Endothelial cell of hepatic sinusoid (primary cell): ENCODE data around the gene MEGF6.

Source experiments
- in situ Hi-C: cut with HindIII; loops from 2 replicates; pipeline ENCODE4 v1.10.0; 2017; ENCODE audit warnings: low sequenced_read_pairs

The MEGF6 gene

GRCh38 chr1:3544040-3544977, 67.0 kb downstream of the MEGF6 start:
- in situ Hi-C loops: no loop called here

- in situ Hi-C loops: no loop called here
Measured at GRCh38 chr1:3543076-3544039, 68.0 kb downstream of the MEGF6 start.

DNA sequence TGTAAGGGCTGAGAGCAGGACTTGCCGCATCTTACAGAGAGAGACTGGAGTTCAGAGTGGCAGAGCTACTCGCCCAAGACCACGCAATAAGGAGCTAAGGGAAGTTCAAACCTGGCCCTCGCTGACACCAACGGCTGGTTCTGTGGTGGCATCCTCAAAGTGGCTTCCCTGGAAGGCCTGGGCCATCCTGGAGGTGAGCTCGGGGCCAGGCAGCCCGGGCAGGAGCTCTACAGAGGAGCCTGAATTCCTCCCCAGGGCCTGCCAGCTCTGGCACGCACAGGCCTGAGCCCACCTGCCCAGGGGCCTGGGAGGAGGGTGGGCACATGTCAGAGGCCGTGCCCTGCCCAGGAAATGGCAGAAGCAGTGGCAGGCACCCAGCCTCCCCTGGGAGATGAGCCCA, 68.6 kb downstream of the MEGF6 start:
- in situ Hi-C loops: no loop called here

- in situ Hi-C loops: no loop called here
Measured at GRCh38 chr1:3541936-3542335, 69.4 kb downstream of the MEGF6 start.

- in situ Hi-C loops: no loop called here
Measured at GRCh38 chr1:3541465-3541864, 69.8 kb downstream of the MEGF6 start.

- in situ Hi-C loops: no loop called here
Measured at GRCh38 chr1:3540876-3541275, 70.4 kb downstream of the MEGF6 start.

DNA sequence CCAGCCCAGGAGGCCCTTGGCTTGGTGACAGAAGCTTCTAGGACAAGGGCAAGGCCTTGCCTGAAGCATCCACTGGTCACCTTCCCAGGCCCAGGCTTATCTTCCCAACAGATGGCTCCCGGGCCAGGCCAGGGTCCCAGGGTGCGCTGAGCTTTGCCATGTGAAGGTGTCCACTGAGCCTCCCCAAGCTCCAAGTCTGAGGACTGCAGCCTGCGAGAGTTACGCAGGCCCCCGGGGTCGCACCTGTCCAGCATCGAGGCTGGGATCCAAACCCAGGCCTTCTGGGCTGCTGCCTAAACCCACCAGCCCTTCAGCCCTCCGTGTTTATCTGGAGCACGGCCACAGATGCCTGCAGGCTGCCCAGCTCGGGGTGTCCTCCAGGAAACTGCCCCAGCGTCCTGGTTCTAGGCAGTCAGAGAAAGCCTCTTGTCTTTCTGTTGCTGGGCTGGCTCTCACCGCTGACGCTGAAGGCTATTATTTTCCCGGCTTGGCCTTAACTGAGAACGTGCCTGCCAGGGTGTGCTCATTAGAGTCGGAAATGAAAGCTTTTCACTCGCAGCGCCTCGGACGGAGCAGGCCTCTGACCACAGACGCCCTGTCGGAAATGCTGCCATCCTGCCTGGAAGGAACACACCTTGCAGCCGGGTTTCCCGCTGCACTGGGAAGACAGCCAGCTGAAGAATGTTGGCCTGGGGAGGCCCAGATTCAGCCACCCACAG, 71.4 kb downstream of the MEGF6 start:
- in situ Hi-C loops: loop anchor here (5.0 kb wide), 1 partner anchor 42 kb away; no protein-coding TSS in a partner anchor

DNA sequence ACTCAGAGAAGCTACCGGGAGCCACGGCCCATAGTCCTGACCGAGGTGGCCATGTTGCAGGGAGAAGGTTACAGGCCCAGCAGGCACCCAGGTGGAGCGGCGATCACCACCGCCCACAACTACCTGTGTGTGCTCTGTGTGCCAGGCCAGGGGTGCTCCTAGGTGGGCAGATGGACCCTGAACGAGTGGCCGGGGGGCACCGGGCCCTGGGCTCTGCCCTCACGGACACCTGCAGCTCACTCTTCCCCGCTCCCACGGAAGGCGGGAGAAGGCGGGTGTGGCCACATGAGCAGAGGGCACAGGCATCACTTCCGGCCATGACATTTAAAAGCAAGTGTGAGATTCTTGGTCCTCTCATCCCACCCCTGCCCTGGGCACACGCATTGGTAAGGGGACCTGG, 73.9 kb downstream of the MEGF6 start:
- in situ Hi-C loops: loop anchor here (5.0 kb wide), 1 partner anchor 45 kb away; no protein-coding TSS in a partner anchor

GRCh38 chr1:3536420-3537195, 74.7 kb downstream of the MEGF6 start:
- in situ Hi-C loops: loop anchor here (5.0 kb wide), 1 partner anchor 46 kb away; no protein-coding TSS in a partner anchor

DNA sequence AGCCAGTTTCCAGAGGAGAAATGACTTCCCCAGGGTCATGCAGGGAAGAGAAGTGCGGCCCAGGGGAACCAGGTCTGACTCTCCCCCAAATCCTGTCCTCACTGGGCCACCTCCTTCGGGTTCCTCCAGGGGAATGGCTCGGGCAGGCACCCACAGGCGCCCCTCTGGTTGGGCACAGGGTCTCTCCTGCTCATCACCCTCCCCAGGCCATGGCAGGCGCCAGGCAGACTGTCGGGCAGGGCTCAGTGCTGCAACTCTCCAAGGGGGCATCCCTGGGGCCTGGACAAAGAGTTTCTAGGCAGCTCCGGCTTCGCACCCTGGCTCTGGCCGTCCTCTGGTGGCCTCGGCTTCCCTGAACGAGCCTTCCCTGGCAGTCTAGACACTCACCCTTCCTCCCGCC, 75.6 kb downstream of the MEGF6 start:
- in situ Hi-C loops: loop anchor here (5.0 kb wide), 1 partner anchor 47 kb away; no protein-coding TSS in a partner anchor

GRCh38 chr1:3534803-3535637, 76.3 kb downstream of the MEGF6 start:
- in situ Hi-C loops: loop anchor here (5.0 kb wide), 1 partner anchor 47 kb away; no protein-coding TSS in a partner anchor

GRCh38 chr1:3533067-3534048, 78.0 kb downstream of the MEGF6 start:
- in situ Hi-C loops: no loop called here

GRCh38 chr1:3531928-3532327, 79.4 kb downstream of the MEGF6 start:
- in situ Hi-C loops: no loop called here

DNA sequence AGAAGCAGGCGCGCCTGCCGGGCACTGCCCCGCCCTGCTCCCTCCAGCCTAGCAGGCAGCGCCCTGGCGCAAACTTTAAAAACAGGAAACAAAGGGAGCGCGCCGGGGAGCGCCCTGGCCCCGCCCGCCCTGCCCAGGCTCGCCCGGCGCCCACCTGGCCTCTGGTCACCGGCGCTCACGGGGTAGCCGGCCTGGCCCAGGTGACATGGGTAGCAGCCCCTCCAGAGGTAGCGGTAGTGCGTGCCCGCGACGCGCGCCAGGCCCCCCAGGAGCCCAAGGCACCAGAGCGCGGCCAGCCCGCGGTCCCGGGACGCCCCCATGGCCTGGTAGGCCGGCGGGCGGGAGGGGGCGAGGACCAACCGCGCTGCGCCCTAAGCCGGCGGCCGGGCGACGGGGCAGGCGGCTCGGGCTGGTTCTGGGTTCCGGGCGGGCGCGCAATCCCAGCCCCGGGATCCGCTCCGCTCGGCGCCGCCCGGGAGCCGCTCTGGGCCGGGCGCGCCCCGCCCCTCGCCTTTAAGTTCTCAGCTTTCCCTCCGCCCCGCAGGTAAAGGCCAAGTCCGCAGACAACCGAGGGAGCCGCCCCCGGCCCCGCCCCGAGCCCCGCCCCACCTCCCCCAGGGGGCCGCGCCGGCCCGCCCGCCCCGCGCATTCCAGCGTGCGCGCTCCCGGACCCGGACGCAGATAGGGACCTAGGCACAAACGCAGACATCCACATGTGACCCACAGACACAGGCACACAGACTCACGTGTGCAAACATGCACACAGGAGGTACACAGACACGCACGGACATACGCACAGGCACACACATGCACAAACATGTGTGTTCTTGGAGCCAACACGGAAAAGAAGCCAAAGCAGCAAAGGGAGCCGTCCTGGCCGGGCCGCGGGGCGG, 80.1 kb downstream of the MEGF6 start:
- in situ Hi-C loops: no loop called here

GRCh38 chr1:3530086-3530925, 81.0 kb downstream of the MEGF6 start:
- in situ Hi-C loops: no loop called here
